NCI-H2196 treated with DMSO at 0.1 percent for 48 hours (cell line): ENCODE results near the gene PLA2G12A.

ENCODE experiments used
- DNase-seq: peaks from one replicate; lab custom pipeline; 2025; ENCODE audit not compliant: unreplicated experiment; lab: John Stamatoyannopoulos, UW

The PLA2G12A gene

DNA sequence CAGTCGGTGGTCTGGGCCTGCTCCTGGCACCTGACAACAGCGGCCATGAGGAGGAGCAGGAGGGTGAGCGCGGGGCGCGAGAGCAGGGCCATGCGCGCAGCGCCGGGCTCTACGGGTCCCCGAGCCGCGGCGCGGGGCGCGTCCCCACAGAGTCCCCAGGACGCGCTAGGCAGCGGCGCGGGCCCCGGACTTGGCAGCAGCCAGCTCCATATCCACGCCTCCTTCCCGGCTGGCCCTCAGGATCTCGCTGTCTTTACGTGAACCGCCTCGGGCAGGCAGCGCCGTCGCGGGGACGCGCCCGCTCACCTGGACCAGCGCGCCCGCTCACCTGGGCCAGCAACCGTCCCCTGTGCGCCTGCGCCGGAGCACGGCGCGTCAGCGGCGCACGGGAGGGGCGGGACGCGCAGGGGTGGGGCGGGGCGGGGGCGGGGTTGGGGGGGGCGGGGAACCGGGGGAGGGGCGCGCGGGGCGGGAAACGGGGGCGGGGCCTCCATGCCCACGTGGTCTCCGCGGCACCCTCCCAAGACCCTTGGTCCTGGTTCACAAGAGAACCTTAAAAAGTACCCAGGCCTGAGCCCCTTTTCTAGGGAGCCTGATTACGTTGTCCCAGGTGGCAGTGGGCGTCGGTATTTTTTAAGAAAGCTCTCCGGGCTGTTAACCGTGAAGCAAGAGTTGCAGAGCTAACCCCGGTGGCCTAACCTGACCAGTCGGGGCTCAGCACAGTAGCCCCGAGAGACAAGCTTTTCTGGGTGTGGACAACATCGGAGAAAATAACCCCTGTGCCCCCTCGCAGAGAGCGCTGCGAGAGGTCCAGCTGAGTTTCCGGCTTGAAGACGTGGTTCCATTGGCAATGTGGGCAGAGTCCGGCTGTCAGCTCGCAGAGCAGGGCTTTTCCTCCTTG lies at the start of gene PLA2G12A:
Gene PLA2G12A (minus strand): TSS at position 353 of the 901 bp plus-strand sequence. CDS start 261 bp downstream, at position 92.
- DNase-seq = peak; percentile 84

DNA sequence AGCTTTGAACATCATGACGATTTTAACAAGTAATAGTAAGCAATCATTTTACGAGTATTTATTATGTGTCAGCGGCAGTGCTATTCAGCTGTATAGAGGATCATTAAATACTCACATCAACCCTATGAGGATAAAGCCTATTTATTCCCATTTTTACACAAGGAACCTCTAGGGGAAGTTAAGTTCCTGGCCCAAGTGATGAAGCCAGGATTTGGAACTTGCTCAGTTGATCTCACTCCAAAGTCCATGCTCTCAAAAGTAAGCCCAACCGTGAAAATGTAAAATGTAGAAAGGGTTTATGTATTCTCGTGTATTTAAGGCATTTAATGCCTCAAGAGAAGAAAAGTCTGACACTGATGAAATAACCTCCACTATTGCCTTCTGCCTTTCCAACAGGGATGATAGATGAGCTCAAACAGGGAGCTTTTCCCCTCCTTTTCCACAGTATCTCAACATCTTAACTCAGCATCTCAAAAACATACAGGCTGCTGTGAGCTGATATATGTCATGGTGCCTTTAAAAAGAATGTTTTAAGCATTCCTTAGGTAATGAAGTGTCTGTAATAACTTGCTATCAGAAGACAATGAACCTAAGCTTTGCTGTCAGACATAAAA lies 35.0 kb upstream of the PLA2G12A start:
- DNase-seq = no peak

DNA sequence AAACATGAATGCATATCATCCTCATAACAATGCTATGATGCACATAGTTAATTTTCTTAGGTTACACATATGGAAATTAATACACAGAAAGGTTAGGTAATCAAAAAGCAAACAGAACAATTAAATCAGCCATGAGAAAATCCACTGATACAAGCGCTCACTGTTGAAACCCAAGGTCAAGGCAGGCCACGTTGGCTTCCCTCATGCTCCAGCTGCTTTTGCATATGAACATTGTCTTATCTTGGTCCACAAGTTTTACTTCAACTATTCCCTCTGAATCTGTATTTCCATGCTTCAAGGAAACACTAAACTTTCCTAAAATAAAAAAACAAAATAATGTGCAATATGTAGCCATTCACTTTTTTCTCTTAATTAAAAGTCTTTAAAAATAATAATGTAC lies 34.5 kb upstream of the PLA2G12A start:
- DNase-seq = no peak

DNA sequence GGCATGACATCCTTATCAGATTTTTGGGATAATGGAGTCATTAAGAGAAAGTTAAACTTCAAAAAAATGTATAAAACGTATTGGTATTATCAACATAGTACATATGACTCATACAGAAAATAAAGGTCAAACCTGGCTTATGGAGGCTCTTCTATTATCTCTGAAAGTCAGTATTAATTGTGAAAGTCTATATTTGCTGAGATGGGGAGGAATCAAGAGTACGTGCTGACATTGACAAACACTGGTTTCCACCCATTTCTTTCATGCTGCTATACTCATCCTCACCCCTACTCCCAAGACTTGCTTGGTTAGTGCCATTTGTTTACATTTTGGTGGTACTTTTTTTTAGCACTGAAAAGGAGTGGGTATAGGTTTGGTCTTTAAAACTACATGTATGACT lies 30.8 kb upstream of the PLA2G12A start:
- DNase-seq = no peak

DNA sequence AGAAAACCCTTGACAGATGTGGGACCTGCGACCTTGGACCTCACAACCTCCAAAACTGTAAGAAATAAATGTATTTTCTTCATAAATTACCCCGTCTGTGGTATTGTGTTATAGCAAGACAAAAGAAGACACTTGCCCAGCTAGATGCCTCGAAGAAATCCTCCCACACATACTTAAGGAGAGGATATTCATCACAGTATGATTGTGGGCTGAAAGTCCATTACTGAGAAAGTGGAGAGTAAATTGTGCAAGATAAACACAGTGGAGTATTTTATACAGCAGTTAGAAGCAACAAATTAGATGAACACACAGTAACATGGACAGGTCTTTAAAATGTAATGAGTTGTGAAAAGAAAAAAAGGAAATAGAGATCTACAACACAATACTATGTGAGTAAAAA lies 25.8 kb upstream of the PLA2G12A start:
- no peak for DNase-seq

DNA sequence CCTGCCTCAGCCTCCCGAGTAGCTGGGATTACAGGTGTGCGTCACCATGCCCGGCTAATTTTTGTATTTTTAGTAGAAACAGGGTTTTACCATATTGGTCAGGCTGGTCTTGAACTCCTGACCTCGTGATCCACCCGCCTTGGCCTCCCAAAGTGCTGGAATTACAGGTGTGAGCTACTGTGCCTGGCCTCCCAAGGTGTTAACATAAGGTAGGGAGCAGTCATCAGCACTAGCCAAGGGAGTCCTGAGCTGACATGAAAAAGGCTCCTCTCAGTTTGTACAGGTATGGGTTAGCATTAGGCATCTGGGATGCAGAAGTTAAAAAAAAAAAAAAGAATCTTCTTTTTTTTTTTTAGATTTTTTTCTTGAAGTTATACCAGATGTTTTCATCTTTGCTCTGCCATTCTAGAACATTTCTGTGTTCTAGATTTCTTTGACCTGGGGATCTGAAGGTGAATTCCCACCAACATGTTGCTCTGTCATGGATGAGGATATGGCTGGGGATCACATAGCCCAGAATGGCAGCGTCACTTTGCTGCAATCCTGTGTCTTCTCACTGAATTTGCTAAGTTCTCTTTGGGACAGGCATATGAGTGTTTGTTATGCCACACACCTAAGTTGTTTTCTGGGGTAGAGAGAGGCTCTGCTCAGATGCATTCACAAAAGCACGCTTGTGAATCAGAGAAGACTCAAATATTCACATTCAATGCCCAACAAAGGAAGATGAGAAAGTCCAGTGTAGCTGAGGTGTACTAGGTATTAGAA lies 24.4 kb upstream of the PLA2G12A start:
- DNase-seq = no peak

DNA sequence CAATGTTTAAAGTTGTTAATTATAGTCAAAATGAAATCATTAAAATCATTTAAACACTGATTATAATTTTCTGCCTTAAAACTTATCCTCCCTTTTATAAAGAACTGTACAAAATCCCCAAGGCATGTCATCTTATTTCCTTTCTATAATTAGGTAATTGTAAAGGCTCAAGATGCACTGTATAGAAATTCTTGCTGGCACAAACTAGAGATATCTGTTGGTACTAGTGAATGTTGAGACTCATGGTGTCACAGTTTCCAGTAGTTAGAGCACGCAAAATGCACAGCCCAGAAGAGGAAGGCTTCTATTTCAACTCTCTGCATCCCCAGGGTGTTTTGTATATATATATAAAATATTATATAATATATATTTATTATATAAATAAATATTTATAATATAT lies 22.7 kb upstream of the PLA2G12A start:
- DNase-seq = no peak

DNA sequence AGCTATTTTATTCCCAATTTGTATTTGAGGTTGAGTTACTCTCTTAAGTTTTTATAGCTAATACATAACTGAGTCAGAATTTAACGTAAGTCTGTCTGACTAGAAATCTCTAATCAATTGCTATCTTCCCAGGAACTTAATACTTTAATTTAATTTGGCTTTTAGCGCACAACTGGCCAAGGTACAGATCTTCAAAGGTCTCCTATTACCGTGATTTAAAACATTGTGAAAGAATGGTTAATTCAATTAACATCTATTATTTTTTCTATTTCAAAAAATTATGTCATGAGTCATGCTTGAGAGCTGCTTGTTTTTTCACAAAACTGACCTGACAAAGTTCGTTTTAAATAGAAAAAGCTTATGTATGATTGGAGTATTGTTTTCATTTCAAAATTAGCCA lies 22.0 kb upstream of the PLA2G12A start:
- DNase-seq = no peak

DNA sequence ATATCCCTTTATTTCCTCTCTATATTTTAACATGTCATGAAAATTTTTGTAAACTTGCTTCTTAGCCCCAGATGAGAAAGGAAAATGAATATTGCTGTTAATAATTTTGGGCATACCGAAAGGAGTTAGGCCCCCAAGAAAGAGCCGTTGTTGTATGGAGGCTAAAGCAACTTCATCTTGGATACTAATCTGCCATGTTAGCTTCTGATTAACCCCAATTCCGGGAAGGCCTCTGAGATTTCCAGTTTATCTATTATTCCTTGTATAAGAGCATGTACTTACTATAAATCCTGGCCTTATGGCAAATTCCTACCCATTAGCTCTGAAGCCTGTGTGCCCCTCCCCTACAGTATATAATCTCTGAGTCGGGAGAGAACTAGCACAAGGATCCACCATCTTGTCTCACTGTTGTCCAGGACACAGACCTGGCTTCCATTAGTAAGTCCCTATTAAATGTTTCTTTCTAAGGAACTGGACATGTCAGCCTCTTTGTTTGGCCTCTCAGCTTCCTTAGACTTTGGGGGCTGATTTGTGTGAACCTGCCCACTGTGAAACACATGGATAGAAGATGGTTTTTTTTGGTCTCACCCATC lies 20.9 kb upstream of the PLA2G12A start:
- DNase-seq = no peak

DNA sequence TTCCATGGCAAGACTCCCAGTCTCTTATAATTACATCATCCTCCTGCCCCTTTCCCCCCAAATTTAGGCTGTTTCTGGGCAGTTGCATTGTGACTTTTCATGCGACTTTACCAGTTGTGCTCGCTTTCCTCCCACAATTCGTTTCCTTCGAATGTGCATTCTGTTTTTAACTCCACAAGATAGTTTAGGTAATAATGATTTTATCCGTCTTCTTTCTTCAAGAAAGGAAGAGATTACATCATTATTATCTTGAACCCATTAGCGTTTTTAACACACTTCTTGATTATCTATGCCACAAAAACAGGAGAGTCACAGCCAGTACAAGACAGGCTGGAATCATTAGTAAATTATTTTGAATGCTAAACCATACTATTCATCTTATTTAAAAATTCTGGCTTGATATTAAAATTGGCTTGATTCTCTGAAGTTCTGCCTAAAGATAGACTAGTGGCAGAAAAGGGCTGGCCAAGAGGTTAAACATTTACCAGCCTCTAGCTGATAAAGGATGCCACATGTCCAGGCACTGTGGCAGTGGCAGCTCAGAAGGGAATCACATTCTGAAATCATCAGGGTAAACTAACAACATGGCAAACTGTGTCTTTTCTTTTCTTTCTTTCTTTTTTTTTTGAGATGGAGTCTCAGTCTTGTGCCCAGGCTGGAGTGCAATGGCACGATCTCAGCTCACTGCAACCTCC lies 19.7 kb upstream of the PLA2G12A start:
- DNase-seq = no peak

DNA sequence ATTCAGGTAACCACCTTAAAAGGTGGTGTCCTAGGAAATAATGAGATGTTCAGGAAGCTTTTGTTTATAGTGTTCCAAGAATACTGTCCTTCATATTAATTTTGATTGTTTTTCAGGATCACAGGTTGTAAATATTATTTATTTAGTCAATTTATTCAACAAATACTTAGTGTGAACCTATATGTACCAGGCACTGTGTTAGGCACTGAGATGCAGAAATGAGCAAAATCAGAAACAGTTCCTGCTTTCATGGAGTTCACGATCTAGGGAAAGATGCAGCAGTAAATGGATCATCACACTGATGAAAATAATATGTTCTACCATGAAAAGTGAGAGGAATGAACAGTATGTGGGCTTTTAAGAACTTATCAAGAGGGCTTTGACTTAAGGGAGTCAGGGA lies 18.2 kb upstream of the PLA2G12A start:
- DNase-seq = no peak

DNA sequence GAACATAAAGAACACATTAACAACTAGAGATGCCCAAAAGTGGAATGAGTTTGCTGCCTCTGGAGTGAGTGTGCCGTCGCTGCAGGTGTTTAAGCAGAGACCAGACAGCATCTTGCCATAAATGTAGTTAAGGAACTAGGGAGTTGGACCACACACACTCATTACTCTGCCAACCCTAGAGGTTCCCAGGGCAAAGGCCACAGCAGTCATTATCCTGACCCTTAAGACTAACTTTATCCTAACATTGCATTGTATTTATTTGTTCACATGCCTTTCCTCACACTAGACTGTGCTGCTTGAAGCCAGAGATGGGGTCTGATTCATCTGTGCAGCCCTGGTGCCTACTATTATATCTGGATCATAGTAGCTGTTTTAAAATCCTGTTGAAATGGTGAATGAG lies 16.9 kb upstream of the PLA2G12A start:
- DNase-seq = no peak

DNA sequence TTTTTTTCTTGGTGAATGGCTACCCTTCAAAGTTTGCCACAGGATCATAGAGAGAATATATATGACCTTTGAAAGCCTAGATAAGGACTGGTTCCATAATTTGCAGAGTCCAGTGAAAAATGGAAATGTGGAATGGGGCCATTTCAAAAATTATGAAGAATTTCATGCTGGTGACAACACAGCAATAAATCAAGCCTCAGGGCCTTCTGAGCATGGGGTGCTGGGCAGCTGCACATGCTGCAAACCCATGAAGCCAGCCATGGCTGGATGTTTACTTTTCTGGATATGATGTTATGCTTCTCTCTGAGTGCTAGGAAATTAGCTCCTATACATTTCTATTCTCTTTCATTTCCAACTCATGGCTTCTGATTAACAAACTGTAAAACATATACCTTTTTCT lies 16.0 kb upstream of the PLA2G12A start:
- DNase-seq = no peak

DNA sequence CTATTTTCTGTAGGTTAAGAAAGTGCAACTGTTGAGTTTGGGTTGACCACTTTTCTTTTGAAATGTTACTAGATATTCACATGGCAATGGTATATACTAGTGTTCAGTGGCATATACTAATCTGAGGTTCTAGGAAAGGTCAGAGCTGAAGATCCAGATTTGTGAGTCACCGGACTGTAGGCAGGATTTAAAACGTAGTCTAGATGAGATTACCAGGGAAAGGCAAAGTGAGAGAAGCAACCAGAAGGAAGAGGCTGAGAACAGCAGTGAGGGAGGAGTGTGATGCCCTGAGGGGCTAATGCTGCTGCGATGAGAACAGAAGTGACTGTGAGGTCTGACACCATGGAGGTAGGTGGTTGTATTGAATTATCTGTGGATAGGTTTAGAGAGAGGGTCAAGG lies 9.7 kb upstream of the PLA2G12A start:
- no peak for DNase-seq

DNA sequence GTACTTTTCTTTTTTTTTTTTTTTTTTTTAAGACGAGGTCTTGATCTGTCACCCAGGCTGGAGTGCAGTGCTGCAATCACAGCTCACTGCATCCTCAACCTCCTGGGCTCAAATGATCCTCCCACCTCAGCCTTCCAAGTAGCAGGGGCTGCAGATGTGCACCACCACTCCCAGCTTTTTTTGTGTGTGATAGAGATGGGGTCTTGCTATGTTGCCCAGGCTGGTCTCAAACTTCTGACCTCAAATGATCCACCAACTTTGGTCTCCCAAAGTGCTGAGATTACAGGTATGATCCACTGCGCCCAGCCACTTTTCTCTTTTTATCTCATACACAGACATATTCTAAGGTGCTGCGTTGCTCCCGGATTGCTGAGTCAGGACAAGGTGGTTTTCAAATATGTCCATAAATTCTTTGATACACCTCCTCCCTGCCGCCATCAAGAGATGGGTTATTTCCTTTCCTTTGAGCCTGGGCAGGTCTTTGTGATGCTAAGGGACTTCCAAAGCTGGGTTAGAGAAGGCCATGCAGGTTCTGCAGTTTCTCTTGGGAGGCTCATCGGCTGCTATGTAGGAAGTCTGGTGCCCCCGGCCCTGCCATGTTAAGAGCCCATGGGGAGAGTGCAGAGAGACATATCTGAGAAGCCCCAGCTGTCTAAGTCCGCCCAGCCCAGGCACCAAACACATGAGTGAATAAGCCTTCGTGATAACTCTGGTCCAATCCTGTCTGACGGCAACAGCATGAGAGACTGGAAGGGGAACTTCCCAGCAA lies 8.4 kb upstream of the PLA2G12A start:
- DNase-seq = no peak

DNA sequence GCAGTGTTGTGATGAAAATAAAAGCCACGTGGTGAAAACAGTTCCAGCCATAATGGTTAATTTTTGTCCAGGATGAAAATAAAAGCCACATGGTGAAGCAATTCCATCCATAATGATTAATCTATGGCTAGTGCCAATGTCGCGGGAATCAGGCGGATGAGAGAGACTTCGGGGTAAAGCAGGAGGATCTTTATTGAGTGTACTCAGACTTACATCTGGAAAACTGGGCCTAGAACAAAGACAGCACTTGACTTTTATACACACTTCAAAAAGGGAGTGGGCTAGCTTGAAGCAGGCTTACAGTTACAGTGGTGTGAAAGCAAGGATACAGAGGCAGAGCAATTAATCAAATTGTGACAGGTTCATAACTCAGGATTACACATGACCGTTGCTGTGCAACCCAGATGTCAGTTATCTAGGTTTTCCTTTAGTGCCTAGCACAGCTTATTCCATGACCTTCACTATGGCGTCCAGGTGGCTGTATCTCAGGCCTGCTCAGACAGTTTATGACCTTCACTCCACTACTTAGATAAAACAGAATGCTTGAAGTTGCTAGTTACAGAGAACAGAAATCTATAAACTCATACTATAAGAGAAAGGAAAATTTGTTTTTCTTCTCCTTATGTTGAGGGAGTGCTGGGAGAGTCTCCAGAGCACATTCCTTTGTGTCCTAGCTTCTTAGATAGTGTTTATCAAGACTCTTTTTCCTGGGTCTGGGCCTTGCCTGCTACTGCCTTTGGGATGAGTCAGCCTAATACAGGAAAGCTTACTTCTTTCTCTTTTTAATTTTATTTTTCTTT lies 5.9 kb upstream of the PLA2G12A start:
- no peak for DNase-seq

DNA sequence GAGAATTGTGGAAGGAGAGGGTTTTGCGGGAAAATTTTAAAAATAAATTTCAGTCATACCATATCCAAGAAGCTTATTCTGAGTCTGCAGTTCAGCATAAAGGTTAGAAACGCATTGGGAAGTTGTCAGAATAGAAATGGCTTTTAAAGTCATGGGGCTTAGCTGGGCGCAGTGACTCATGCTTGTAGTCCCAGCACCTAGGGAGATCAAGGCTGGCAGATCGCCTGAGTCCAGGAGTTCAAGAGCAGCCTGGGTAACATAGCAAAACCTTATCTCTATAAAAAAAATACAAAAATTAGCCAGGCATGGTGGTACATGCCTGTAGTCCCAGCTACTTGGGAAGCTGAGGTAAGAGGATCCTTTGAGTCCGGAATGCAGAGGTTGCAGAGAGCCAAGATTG lies 3.9 kb upstream of the PLA2G12A start:
- no peak for DNase-seq

DNA sequence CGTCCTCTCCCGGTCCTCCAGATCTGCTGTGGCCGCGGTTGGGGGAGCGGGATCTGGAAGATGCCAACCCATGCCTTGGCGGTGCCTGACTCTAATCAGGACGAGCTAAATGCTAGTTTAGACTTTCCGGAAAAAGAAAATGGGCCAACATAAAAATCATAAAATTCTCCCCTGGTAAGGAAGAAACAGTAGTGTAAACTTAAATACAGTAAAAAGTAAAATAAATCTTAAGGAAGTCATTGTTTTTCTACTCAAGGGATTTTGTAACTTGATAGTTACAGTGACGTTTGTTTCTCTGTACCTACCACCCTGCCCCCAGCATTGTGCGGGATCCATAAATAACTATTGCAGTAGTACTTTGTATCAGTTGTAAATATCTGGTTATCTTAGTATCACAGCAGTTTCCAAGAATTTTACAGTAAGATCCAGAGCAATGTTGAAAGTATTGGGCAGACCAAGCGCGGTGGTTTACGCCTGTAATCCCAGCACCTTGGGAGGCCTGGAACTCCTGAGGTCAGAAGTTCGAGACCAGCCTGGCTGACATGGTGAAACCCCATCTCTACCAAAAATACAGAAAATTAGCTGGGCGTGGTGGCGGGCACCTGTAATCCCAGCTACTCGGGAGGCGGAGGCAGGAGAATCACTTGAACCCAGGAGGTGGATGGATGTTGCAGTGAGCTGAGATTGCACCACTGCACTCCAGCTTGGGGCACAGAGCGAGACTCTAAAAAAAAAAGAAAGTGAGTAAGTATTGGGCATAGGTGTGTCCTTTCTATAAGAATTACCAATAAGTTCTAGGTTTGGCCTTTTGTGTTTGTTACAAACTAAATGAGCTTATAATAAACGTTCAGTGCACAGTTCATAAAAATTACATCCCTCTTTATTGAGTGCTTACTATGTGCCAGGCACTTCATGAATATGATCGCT lies 1.0 kb upstream of the PLA2G12A start:
- DNase-seq = no peak
